K562 (cell line): ENCODE results near the gene NOSTRIN. TPM values are rescaled to one million over a fixed set of nuclear protein-coding genes. Genes with fewer than 3 reads are reported as not detected.
A peak's percentile ranks its signal among the peaks of the same experiment; 100 is the strongest.

Experiments
- ARID2 ChIP-seq: fragments of 450-650 bp; IDR thresholded peaks from 2 replicates; pipeline ENCODE4 v1.6.1; 2017; ENCODE audit warnings: antibody characterized with exemption, mild to moderate bottlenecking
- ARID3A ChIP-seq: IDR thresholded peaks from 2 replicates; pipeline ENCODE4 v1.6.1; 2012; ENCODE audit warnings: low read depth, low read length, improper control_type of control experiment, borderline replicate concordance
- DMBX1 ChIP-seq: fragments of 250-450 bp; sonication (Bioruptor Pico); IDR thresholded peaks from 2 replicates; pipeline ENCODE4 v1.8.0; 2022; ENCODE audit warnings: inconsistent platforms, mild to moderate bottlenecking, moderate library complexity, borderline replicate concordance
- E2F3 ChIP-seq: fragments of 250-450 bp; sonication (Bioruptor Pico); IDR thresholded peaks from 2 replicates; pipeline ENCODE4 v1.4.0; 2020; ENCODE audit warnings: mild to moderate bottlenecking
- HMG20A ChIP-seq: fragments of 450-650 bp; formaldehyde crosslinking; conservative IDR thresholded peaks from 2 replicates; pipeline ENCODE4 v1.4.0; 2020; ENCODE audit warnings: mild to moderate bottlenecking, mixed read lengths
- MAZ ChIP-seq, 2 experiments: fragments of 450-650 bp in 1 of 2; sonication (generic) in 1 of 2; formaldehyde crosslinking; IDR thresholded peaks in 1 of 2; conservative IDR thresholded peaks in 1 of 2; 2 replicates each; pipeline versions ENCODE4 v1.4.0 to v1.5.0; 2020; ENCODE audit warnings: mild to moderate bottlenecking in 1 of 2, missing genetic modification reagents in 1 of 2
- MEIS2 ChIP-seq: fragments of 450-650 bp; IDR thresholded peaks from 2 replicates; pipeline ENCODE4 v1.6.1; 2014; ENCODE audit warnings: mild to moderate bottlenecking; ENCODE audit not compliant: partially characterized antibody
- MTA3 ChIP-seq: fragments of 450-650 bp; formaldehyde crosslinking; IDR thresholded peaks from 2 replicates; pipeline ENCODE4 v1.6.1; 2017; ENCODE audit warnings: mild to moderate bottlenecking, borderline replicate concordance
- MYBL2 ChIP-seq, 2 experiments: fragments of 450-650 bp in 1 of 2; sonication (generic) in 1 of 2; formaldehyde crosslinking in 1 of 2; IDR thresholded peaks; 2 replicates each; pipeline versions ENCODE4 v1.6.1 to v1.8.1; 2017 to 2022; ENCODE audit warnings: borderline replicate concordance in 1 of 2, inconsistent platforms in 1 of 2, low read depth in 1 of 2, mild to moderate bottlenecking in 1 of 2, missing genetic modification reagents in 1 of 2, moderate library complexity in 1 of 2
- NCOA2 ChIP-seq, 2 experiments: fragments of 450-650 bp; IDR thresholded peaks; 2 replicates each; pipeline ENCODE4 v1.6.1; 2018; ENCODE audit warnings: mild to moderate bottlenecking in 2 of 2, moderate library complexity in 1 of 2; ENCODE audit not compliant: partially characterized antibody in 2 of 2
- NFATC3 ChIP-seq: fragments of 450-650 bp; IDR thresholded peaks from 2 replicates; pipeline ENCODE4 v1.6.1; 2017; ENCODE audit warnings: mild to moderate bottlenecking
- NFIC ChIP-seq: fragments of 450-650 bp; IDR thresholded peaks from 2 replicates; pipeline ENCODE4 v1.6.1; 2017; ENCODE audit warnings: mild to moderate bottlenecking, inconsistent platforms
- NFXL1 ChIP-seq: fragments of 450-650 bp; formaldehyde crosslinking; IDR thresholded peaks from 2 replicates; pipeline ENCODE4 v1.4.0; 2021; ENCODE audit warnings: mild to moderate bottlenecking
- NRF1 ChIP-seq, 2 experiments: fragments of 450-650 bp; IDR thresholded peaks in 1 of 2; conservative IDR thresholded peaks in 1 of 2; 2 replicates each; pipeline ENCODE4 v1.6.1; 2014; ENCODE audit warnings: mild to moderate bottlenecking in 2 of 2
- PCBP1 ChIP-seq: fragments of 200-400 bp; formaldehyde crosslinking; IDR thresholded peaks from 2 replicates; pipeline ENCODE4 v1.6.1; 2018; ENCODE audit warnings: mild to moderate bottlenecking, low read depth, low read length; ENCODE audit not compliant: poor library complexity, severe bottlenecking
- PML ChIP-seq: IDR thresholded peaks from 2 replicates; pipeline ENCODE4 v1.6.1; 2012; ENCODE audit warnings: low read length, inconsistent platforms
- RBBP5 ChIP-seq: fragments of 200-600 bp; sonication (generic); IDR thresholded peaks from 2 replicates; pipeline ENCODE4 v1.6.1; 2012; ENCODE audit warnings: borderline replicate concordance, mild to moderate bottlenecking, low read length, control low read depth, inconsistent platforms; ENCODE audit not compliant: insufficient read depth, poor library complexity, severe bottlenecking
- SRSF7 ChIP-seq: fragments of 200-400 bp; formaldehyde crosslinking; optimal IDR thresholded peaks from 2 replicates; pipeline ENCODE3; 2017; ENCODE audit warnings: mild to moderate bottlenecking, low read depth, low read length
- ZNF253 ChIP-seq: fragments of 250-450 bp; sonication (Bioruptor Pico); conservative IDR thresholded peaks from 2 replicates; pipeline ENCODE4 v1.6.1; 2021; ENCODE audit warnings: mild to moderate bottlenecking
- ZNF764 ChIP-seq: fragments of 250-450 bp; sonication (Bioruptor Pico); IDR thresholded peaks from 2 replicates; pipeline ENCODE4 v1.4.0; 2020; ENCODE audit warnings: low read depth, mild to moderate bottlenecking, moderate library complexity
- polyA plus RNA-seq, 8 experiments: library from polyadenylated mRNA; depleted of rRNA in 4 of 8; stranded (reverse) in 5 of 8; unstranded in 3 of 8; fragments of >200 nt; fragmentation: Nextera tagmentation in 2 of 8; fragmentation: Illumina TruSeq in 1 of 8; extraction: Ambion mirVana in 2 of 8; extraction: Trizol in 1 of 8; gene quantifications; 2 replicates each; pipeline versions ENCODE4 v1.2.1 to v1.2.3, GENCODE V29; 2011 to 2014; ENCODE audit warnings: inconsistent platforms in 1 of 8, missing spikeins in 1 of 8
- total RNA-seq, 7 experiments: library from RNA; depleted of rRNA in 6 of 7; stranded (reverse); fragments of >200 nt in 6 of 7; fragmentation: Illumina TruSeq in 2 of 7; extraction: Trizol in 2 of 7; gene quantifications; 2 replicates each; pipeline versions ENCODE4 v1.2.1 to v1.2.3, GENCODE V29; 2011 to 2021; ENCODE audit warnings: low replicate concordance in 1 of 7
- TF ChIP-seq, protein P1 (sequence below): fragments of 450-650 bp; IDR thresholded peaks from 2 replicates; pipeline ENCODE4 v1.6.1; 2018; ENCODE audit not compliant: partially characterized antibody

Gene NOSTRIN
- total and polyA plus RNA-seq, 9 of the 15 experiments (the other 6 are each of a cell fraction or from before 2014, with no cell fraction given), result 26.7 to 82.9 (median 56.3) TPM

GRCh38 chr2:168797286-168797655 is 5.2 kb upstream of the NOSTRIN start (continued):
- TF ChIP-seq MYBL2 (IDR thresholded peaks at IDR 0.05; ENCODE audit: low read depth) (no peak), MYBL2 (CRISPR knock-in tag; IDR thresholded peaks at IDR 0.05; ENCODE audit: borderline replicate concordance) (no peak), E2F3 (CRISPR knock-in tag) (no peak), ARID3A (no peak), MEIS2 (no peak), MAZ (CRISPR knock-in tag; conservative IDR thresholded peaks at IDR 0.05 in 1 of 2, IDR thresholded peaks at IDR 0.05 in 1 of 2) (no peak; a peak in 1 of 4 replicates), RBBP5 (no peak), NRF1 (conservative IDR thresholded peaks at IDR 0.05 in 1 of 2, IDR thresholded peaks at IDR 0.05 in 1 of 2) (no peak), PML (no peak), PCBP1 (no peak), MTA3 (peak; percentile 14; the same call in 1 of the 2 replicates), SRSF7 (no peak), NFIC (no peak), ZNF764 (CRISPR knock-in tag) (no peak), ARID2 (no peak), NCOA2 (IDR thresholded peaks at IDR 0.05; ENCODE audit: partially characterized antibody in 2 of 2) (no peak), ZNF253 (CRISPR knock-in tag) (no peak), NFXL1 (CRISPR knock-in tag) (no peak), NFATC3 (no peak), DMBX1 (0 out of 2 replicates have a peak, but pooled peaks have one; percentile 10), HMG20A (CRISPR knock-in tag) (no peak)
- TF ChIP-seq, protein P1, sequence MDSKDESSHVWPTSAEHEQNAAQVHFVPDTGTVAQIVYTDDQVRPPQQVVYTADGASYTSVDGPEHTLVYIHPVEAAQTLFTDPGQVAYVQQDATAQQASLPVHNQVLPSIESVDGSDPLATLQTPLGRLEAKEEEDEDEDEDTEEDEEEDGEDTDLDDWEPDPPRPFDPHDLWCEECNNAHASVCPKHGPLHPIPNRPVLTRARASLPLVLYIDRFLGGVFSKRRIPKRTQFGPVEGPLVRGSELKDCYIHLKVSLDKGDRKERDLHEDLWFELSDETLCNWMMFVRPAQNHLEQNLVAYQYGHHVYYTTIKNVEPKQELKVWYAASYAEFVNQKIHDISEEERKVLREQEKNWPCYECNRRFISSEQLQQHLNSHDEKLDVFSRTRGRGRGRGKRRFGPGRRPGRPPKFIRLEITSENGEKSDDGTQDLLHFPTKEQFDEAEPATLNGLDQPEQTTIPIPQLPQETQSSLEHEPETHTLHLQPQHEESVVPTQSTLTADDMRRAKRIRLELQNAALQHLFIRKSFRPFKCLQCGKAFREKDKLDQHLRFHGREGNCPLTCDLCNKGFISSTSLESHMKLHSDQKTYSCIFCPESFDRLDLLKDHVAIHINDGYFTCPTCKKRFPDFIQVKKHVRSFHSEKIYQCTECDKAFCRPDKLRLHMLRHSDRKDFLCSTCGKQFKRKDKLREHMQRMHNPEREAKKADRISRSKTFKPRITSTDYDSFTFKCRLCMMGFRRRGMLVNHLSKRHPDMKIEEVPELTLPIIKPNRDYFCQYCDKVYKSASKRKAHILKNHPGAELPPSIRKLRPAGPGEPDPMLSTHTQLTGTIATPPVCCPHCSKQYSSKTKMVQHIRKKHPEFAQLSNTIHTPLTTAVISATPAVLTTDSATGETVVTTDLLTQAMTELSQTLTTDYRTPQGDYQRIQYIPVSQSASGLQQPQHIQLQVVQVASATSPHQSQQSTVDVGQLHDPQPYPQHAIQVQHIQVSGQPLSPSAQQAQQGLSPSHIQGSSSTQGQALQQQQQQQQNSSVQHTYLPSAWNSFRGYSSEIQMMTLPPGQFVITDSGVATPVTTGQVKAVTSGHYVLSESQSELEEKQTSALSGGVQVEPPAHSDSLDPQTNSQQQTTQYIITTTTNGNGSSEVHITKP, result no peak
